ENCODE measurements around the gene ADCY6.

Gene ADCY6

GRCh38 chr12:48815126-48816110, 26.5 kb upstream of the ADCY6 start:
- no peak for TF ChIP-seq CTCF (IDR thresholded peaks at IDR 0.05; ENCODE audit: low read depth, low read length)
- DNase-seq (ENCODE audit: low read depth in 2 of 2) = peak; percentile 85 to 90
- peak overlapping the region; percentile 88 to 92 for H3K4me3 ChIP-seq (replicated peaks in 1 of 2; ENCODE audit: low read depth in 2 of 2, low read length in 2 of 2)

GRCh38 chr12:48814262-48815125, 25.6 kb upstream of the ADCY6 start:
- peak; percentile 66 for TF ChIP-seq CTCF (IDR thresholded peaks at IDR 0.05; ENCODE audit: low read depth, low read length)
- DNase-seq (ENCODE audit: low read depth in 2 of 2) = peak; percentile 76 to 85
- peak overlapping the region; percentile 88 to 92 for H3K4me3 ChIP-seq (replicated peaks in 1 of 2; ENCODE audit: low read depth in 2 of 2, low read length in 2 of 2)

GRCh38 chr12:48813465-48814261, 24.8 kb upstream of the ADCY6 start:
- peak overlapping the region; percentile 88 to 92 for H3K4me3 ChIP-seq (replicated peaks in 1 of 2; ENCODE audit: low read depth in 2 of 2, low read length in 2 of 2)
- no peak for TF ChIP-seq CTCF (IDR thresholded peaks at IDR 0.05; ENCODE audit: low read depth, low read length)
- peak; percentile 8 to 36 for DNase-seq (ENCODE audit: low read depth in 2 of 2)

- H3K4me3 ChIP-seq (replicated peaks in 1 of 2; ENCODE audit: low read depth in 2 of 2, low read length in 2 of 2) = no peak overlapping the region
- no peak for TF ChIP-seq CTCF (IDR thresholded peaks at IDR 0.05; ENCODE audit: low read depth, low read length)
Observed at GRCh38 chr12:48812389-48812788, 23.5 kb upstream of the ADCY6 start.

GRCh38 chr12:48811437-48812090, 22.7 kb upstream of the ADCY6 start:
- H3K4me3 ChIP-seq (replicated peaks in 1 of 2; ENCODE audit: low read depth in 2 of 2, low read length in 2 of 2) = no peak overlapping the region
- no peak for DNase-seq (ENCODE audit: low read depth in 2 of 2)
- no peak for TF ChIP-seq CTCF (IDR thresholded peaks at IDR 0.05; ENCODE audit: low read depth, low read length)

More at GRCh38 chr12:48812389-48812788, 23.5 kb upstream of the ADCY6 start:
- DNase-seq (ENCODE audit: low read depth in 2 of 2) = no peak
